Stomach smooth muscle (tissue), 2 donors: Measurements from ENCODE around the gene CUL9.
"Not testable (repeated sequence)": the region's sequence is repeated elsewhere in the genome, so short reads cannot be mapped to it uniquely, and the experiment has no call there.

Experiments used
- H3K27ac ChIP-seq: one replicate; pipeline ENCODE4 v1.7.0; 2013; ENCODE audit warnings: mild to moderate bottlenecking, low read length, inconsistent platforms
- H3K27me3 ChIP-seq, 2 donors: one replicate each; pipeline ENCODE4 v1.7.0; 2013; ENCODE audit warnings: low read length in 2 of 2; ENCODE audit not compliant: insufficient read depth in 2 of 2, control insufficient read depth in 1 of 2
- H3K36me3 ChIP-seq, 2 donors: one replicate each; pipeline ENCODE4 v1.7.0; 2013; ENCODE audit warnings: low read length in 2 of 2; ENCODE audit not compliant: control insufficient read depth in 2 of 2, insufficient read depth in 2 of 2
- H3K4me1 ChIP-seq: one replicate; pipeline ENCODE4 v1.7.0; 2013; ENCODE audit warnings: low read length; ENCODE audit not compliant: control insufficient read depth, insufficient read depth
- H3K4me3 ChIP-seq, 2 donors: one replicate each; pipeline ENCODE4 v1.7.0; 2013; ENCODE audit warnings: low read length in 2 of 2
- H3K9ac ChIP-seq, 2 donors: one replicate each; pipeline ENCODE4 v1.7.0; 2013; ENCODE audit warnings: low read length in 2 of 2, mild to moderate bottlenecking in 1 of 2
- H3K9me3 ChIP-seq, 2 donors: one replicate each; pipeline ENCODE4 v1.7.0; 2013; ENCODE audit warnings: low read length in 2 of 2; ENCODE audit not compliant: control insufficient read depth in 2 of 2
- donor health status: healthy.
- donor health status: Pancreatic carcinoma.

The CUL9 gene

DNA sequence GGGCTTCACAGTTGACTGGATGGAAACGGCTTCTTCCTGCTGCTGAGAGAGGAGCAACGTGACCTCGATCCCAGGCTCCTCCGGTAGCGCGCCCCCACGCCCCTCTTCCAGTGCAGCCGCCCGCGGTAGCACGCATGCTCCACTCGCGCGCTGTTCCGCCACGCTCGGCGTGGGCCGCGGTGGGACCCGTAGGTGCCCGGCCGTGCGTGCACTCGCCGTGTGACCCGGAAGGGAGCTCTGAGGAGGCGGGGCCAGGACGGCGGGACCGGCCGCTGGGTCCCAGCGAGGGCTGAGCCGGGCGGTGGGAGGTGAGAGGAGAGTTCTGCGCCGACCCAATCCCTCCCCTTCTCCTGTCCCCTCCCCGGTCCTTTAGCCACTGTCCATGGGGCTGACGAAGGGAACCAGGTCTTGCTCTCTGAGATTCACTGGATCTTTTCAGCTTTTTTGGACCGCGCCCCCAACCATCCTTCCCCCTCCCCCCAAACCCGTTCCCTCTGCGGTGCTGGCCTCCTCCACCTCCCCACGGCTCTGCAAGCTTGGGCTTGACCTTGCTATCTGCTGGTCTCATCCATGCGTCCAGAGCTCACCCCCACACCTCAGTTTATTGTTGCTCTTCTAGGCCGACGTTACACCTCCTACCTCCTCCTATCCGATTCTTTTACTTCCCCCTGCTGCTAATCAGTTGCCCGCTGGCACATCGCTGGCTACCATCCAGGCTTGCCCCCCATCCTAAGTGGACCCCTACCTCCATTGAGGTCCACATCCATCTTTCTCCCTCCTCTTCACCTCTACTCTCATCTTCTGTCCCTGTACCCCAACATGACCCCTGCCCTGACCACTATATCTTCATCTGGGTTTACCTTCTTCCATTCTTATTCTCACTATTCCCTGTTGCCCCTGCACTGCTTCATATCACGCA is at the start of gene CUL9:
Gene CUL9, plus strand, starts transcription at position 255 of the 919 bp plus-strand sequence. CDS start 2,115 bp downstream, outside the sequence.
- Histone ChIP-seq H3K27me3 (no peaks in the 10 kb centered on the region), H3K4me3 (peak within 1 kb of the TSS; percentile 78 to 89), H3K36me3 (peaks cover 26 to 44% of the 10 kb centered on the region in 2 donors), H3K4me1 (peaks cover 25% of the 10 kb centered on the region), H3K9ac (peak within 1 kb of the TSS; percentile 60 to 79), H3K27ac (peak within 1 kb of the TSS; percentile 62), H3K9me3 (no peaks in the 10 kb centered on the region)

DNA sequence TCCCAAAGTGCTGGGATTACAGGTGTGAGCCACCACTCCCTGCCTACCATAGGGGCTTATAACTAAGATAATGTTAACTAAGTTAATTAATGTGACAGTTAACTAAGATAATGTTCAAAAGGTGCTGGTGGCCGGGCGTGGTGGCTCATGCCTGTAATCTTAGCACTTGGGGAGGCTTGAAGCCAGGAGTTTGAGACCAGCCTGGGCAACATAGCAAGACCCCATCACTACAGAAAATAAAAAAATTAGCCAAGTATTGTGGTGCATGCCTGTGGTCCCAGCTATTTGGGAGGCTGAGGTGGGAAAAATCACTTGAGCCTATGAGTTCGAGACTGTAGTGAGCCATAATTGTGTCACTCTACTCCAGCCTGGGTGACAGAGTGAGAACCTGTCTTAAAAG is 43.7 kb upstream of the CUL9 start:
- no peak overlapping the region for H3K27ac ChIP-seq
- no peak overlapping the region for H3K9ac ChIP-seq
- no peaks in the 10 kb centered on the region for H3K36me3 ChIP-seq
- no peaks in the 10 kb centered on the region for H3K27me3 ChIP-seq
- H3K4me1 ChIP-seq, result peaks cover 6% of the 10 kb centered on the region
- H3K4me3 ChIP-seq, result no peak overlapping the region
- no peaks in the 10 kb centered on the region for H3K9me3 ChIP-seq

DNA sequence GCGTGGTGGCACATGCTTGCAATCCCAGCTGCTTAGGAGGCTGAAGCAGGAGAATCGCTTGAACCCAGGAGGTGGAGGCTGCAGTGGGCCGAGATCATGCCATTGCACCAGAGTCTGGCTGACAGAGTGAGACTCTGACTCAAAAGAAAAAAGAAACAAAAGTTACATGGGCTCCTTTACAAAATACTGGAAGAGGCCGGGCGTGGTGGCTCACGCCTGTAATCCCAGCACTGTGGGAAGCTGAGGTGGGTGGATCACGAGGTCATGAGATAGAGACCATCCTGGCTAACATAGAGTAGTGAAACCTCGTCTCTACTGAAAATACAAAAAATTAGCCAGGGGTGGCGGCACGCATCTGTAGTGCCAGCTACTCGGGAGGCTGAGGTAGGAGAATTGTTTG is 42.0 kb upstream of the CUL9 start:
- H3K27me3 ChIP-seq, H3K9ac ChIP-seq, H3K36me3 ChIP-seq, H3K9me3 ChIP-seq, H3K27ac ChIP-seq, H3K4me3 ChIP-seq: not testable (repeated sequence)
- H3K4me1 ChIP-seq, result peaks cover 12% of the 10 kb centered on the region

DNA sequence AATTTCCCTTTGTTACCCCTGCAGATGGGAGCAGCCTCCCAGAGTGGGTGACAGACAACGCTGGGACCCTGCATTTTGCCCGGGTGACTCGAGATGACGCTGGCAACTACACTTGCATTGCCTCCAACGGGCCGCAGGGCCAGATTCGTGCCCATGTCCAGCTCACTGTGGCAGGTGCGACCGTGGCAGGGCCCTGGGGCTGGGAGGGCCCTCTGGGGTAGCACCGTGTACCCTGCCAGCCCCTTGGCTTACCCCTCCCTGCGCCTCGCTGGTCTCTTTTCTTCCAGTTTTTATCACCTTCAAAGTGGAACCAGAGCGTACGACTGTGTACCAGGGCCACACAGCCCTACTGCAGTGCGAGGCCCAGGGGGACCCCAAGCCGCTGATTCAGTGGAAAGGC is 40.4 kb upstream of the CUL9 start:
- H3K36me3 ChIP-seq, result no peaks in the 10 kb centered on the region
- no peaks in the 10 kb centered on the region for H3K9me3 ChIP-seq
- no peak overlapping the region for H3K9ac ChIP-seq
- H3K27me3 ChIP-seq, result no peaks in the 10 kb centered on the region
- H3K4me1 ChIP-seq, result peaks cover 12% of the 10 kb centered on the region
- H3K4me3 ChIP-seq, result no peak overlapping the region
- H3K27ac ChIP-seq, result no peak overlapping the region

DNA sequence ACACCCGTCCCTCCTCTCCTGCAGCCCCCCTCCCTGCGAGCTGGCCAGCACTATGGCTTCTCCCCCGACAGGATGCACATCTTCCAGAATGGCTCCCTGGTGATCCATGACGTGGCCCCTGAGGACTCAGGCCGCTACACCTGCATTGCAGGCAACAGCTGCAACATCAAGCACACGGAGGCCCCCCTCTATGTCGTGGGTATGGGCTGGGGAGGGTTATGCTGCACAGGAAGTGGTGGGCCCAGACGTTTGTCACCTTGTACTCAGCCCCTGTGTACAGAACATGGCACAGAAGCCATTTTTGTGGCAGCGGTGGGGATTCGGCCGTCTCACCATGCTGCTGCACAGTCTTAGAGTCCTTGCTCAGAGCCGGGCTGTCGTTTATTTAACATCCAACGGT is 39.9 kb upstream of the CUL9 start:
- H3K36me3 ChIP-seq, result no peaks in the 10 kb centered on the region
- H3K27ac ChIP-seq, result no peak overlapping the region
- H3K9me3 ChIP-seq, result no peaks in the 10 kb centered on the region
- peaks cover 12% of the 10 kb centered on the region for H3K4me1 ChIP-seq
- no peaks in the 10 kb centered on the region for H3K27me3 ChIP-seq
- H3K9ac ChIP-seq, result no peak overlapping the region
- no peak overlapping the region for H3K4me3 ChIP-seq

DNA sequence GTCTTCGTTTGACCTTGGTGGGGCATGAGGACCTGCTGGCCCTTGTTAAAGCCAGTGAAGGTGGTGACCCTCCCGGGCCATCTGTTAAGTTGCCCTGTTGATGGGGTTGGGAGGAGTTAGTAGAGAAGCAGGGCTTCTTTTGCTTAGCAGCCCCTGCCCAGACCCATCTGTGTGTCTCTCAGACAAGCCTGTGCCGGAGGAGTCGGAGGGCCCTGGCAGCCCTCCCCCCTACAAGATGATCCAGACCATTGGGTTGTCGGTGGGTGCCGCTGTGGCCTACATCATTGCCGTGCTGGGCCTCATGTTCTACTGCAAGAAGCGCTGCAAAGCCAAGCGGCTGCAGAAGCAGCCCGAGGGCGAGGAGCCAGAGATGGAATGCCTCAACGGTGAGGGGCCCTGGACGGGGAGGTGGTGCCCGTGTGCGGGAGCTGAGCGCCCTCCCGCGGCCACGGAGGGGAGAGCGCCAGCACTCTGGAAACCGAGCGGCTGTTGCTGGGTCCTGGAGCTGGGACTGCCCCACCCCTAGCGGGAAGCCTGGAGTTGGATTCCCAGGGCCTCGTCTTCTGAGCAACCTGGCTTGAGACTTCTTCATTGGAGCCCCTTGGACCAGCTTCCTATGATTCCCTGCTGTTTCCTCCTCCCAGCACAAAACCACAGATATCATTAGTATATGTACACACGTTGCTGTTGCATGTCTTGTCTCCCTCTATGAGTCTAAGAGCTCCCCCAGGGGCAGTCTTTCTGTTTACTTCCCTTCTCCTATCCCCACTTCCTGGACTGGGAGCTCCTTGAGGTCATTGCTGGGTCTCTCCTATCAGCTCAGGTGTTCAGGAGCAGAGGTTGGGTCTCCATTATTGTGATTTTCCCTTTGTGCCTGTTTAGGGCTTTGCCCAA is 38.5 kb upstream of the CUL9 start:
- peak overlapping the region in 1 of 2 donors; percentile 49 for H3K4me3 ChIP-seq
- H3K36me3 ChIP-seq, result no peaks in the 10 kb centered on the region
- peaks cover 12% of the 10 kb centered on the region for H3K4me1 ChIP-seq
- H3K9ac ChIP-seq, result peak overlapping the region; percentile 31 to 73
- peak overlapping the region; percentile 24 for H3K27ac ChIP-seq
- H3K9me3 ChIP-seq, result no peaks in the 10 kb centered on the region
- H3K27me3 ChIP-seq, result no peaks in the 10 kb centered on the region

DNA sequence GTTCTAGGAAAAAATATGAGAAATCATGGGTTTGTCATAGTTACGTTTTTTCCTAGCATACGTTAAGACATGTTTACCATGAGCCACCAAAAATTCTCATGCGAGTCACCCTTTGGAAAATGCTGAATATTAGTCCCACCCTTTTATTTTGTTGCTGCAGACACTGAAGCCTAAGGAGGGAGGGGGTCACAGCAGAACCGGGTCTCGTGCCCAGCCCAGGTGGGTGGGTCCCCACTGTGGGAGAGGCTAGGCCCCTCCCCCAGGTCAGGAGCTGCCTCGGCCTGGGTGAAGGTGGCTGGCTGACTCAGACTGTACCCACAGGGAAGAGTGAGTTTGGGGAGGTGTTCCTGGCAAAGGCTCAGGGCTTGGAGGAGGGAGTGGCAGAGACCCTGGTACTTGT is 37.1 kb upstream of the CUL9 start:
- Histone ChIP-seq H3K36me3 (no peaks in the 10 kb centered on the region), H3K9ac (no peak overlapping the region)

DNA sequence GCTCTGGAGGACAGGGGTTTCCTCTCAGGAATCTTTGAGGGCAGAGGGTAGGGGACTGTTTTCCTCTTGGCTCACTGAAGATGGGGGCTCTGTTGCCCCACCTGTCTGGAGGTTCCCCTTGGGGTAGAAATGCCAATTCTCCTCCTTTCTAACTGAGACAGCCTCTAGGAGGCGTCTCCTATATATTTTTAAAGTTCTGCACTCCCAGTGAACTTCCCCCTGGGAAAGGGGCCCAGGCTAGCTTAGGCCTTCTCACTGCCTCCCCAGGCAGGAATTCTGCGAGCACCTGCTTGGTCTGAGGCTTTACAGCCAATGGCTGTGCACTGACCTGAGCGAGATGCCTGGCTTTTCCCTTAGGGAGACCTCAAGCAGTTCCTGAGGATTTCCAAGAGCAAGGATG is 35.7 kb upstream of the CUL9 start:
- Histone ChIP-seq H3K36me3 (no peaks in the 10 kb centered on the region), H3K9me3 (no peaks in the 10 kb centered on the region), H3K9ac (no peak overlapping the region)

More for the DNA sequence above, 37.1 kb upstream of the CUL9 start:
- no peak overlapping the region for H3K27ac ChIP-seq
- H3K27me3 ChIP-seq, result no peaks in the 10 kb centered on the region
- no peaks in the 10 kb centered on the region for H3K9me3 ChIP-seq
- no peak overlapping the region for H3K4me3 ChIP-seq
- H3K4me1 ChIP-seq, result peaks cover 12% of the 10 kb centered on the region

DNA sequence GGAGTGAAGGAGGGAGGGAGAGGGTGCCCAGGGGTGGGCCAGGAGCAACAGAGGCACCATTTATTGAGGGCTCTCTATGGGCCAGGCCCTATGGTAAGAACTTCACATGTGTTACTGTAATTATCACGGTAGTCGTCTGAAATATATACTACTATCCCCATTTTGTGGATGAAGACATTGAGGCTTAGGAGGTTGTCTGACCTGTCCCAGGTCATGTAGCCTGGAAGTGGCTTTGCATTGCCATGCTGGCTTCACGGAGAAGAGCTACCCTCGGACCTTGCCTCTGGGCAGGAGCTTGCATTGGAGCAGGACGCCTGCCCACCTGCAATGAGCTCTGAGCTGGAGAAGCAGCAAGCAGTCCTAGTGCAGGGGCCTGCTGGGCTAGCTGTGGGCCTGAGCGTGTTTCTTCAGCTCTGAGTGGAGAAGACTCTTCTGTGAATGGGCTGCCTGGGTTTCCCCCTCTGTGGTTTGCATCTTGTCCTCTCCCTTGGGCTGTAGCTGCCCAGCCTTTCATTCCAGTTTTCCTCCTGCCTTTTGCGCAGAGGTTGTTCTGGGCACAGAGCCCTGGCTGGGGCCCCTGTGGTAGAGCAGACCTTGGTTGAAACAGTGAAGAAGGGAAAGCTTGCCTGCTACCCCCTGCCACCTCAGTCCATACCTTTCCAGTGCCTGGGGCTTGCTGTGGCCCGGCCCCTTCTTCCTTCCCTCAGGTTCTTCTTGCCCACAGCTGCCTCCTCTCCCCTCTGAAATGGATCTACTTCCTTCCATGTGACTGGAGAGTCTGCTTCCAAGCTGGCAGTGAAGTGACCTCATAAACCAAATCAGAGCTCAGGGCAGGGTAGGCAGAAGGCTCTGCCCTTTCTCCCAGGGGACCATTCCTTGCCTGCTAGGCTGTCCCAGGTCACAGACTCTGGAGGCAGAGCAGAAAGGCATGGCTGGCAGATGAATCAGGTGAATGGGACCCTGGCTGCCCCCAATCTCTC is 35.0 kb upstream of the CUL9 start:
- Histone ChIP-seq H3K27ac (no peak overlapping the region), H3K9ac (no peak overlapping the region), H3K27me3 (no peaks in the 10 kb centered on the region)

More for the DNA sequence above, 35.7 kb upstream of the CUL9 start:
- Histone ChIP-seq H3K27me3 (no peaks in the 10 kb centered on the region), H3K4me3 (no peak overlapping the region), H3K27ac (no peak overlapping the region), H3K4me1 (peaks cover 12% of the 10 kb centered on the region)

More for the DNA sequence above, 35.0 kb upstream of the CUL9 start:
- no peaks in the 10 kb centered on the region for H3K36me3 ChIP-seq
- no peak overlapping the region for H3K4me3 ChIP-seq
- no peaks in the 10 kb centered on the region for H3K9me3 ChIP-seq
- H3K4me1 ChIP-seq, result peaks cover 12% of the 10 kb centered on the region
